Measurements from ENCODE around the gene SLC35B4.
"Not testable (repeated sequence)": the region's sequence is repeated elsewhere in the genome, so short reads cannot be mapped to it uniquely, and the experiment has no call there.

SLC35B4 gene

GRCh38 chr7:134330974-134331373 lies 14.2 kb upstream of the SLC35B4 start:
- no peak for DNase-seq

- no peak for DNase-seq
These were observed 13.1 kb upstream of the SLC35B4 start for GRCh38 chr7:134329614-134330346.

GRCh38 chr7:134328900-134329299 lies 12.2 kb upstream of the SLC35B4 start:
- no peak for DNase-seq

- DNase-seq = peak; percentile 23
These were observed 11.2 kb upstream of the SLC35B4 start for GRCh38 chr7:134327896-134328295.

GRCh38 chr7:134324107-134324506 lies 7.4 kb upstream of the SLC35B4 start:
- no peak for DNase-seq

GRCh38 chr7:134320201-134320600 lies 3.5 kb upstream of the SLC35B4 start:
- DNase-seq = no peak

- no peak for DNase-seq
These were observed 1.7 kb upstream of the SLC35B4 start for GRCh38 chr7:134318443-134318842.

GRCh38 chr7:134317434-134317833 lies 704 bp upstream of the SLC35B4 start:
- no peak for DNase-seq

- no peak for DNase-seq
These were observed 821 bp downstream of the SLC35B4 start for GRCh38 chr7:134315679-134316538.

GRCh38 chr7:134313543-134313942 lies 3.2 kb downstream of the SLC35B4 start:
- DNase-seq = no peak

- no peak for DNase-seq
These were observed 4.0 kb downstream of the SLC35B4 start for GRCh38 chr7:134312717-134313116.

- no peak for DNase-seq
These were observed 4.9 kb downstream of the SLC35B4 start for GRCh38 chr7:134311807-134312206.

- no peak for DNase-seq
These were observed 8.2 kb downstream of the SLC35B4 start for GRCh38 chr7:134308548-134308947.

GRCh38 chr7:134307320-134307719 lies 9.4 kb downstream of the SLC35B4 start:
- no peak for DNase-seq

- no peak for DNase-seq
These were observed 14.6 kb downstream of the SLC35B4 start for GRCh38 chr7:134302120-134302519.

GRCh38 chr7:134301592-134301991 lies 15.1 kb downstream of the SLC35B4 start:
- DNase-seq = no peak

- DNase-seq = no peak
These were observed 15.7 kb downstream of the SLC35B4 start for GRCh38 chr7:134300988-134301387.

GRCh38 chr7:134298902-134299683 lies 17.6 kb downstream of the SLC35B4 start:
- peak; percentile 28 for DNase-seq

- DNase-seq = no peak
These were observed 19.2 kb downstream of the SLC35B4 start for GRCh38 chr7:134297489-134297888.

- DNase-seq = not testable (repeated sequence)
These were observed 20.7 kb downstream of the SLC35B4 start for GRCh38 chr7:134295982-134296381.

- DNase-seq = no peak
These were observed 23.6 kb downstream of the SLC35B4 start for GRCh38 chr7:134293002-134293740.

- no peak for DNase-seq
These were observed 26.4 kb downstream of the SLC35B4 start for GRCh38 chr7:134290286-134290685.

GRCh38 chr7:134289841-134290240 lies 26.9 kb downstream of the SLC35B4 start:
- DNase-seq = no peak
